ENCODE results near the gene NACC1.
A peak's percentile ranks its signal among the peaks of the same experiment; 100 is the strongest.

The NACC1 gene

GRCh38 chr19:13092606-13093235, 25.3 kb upstream of the NACC1 start:
- no peak overlapping the region for H3K4me3 ChIP-seq (ENCODE audit: low read depth, low read length)
- DNase-seq (ENCODE audit: low read depth) = no peak
- no peak for TF ChIP-seq CTCF (IDR thresholded peaks at IDR 0.05; ENCODE audit: insufficient read depth, low read depth, low read length, missing control alignments)

- peak; percentile 87 for DNase-seq (ENCODE audit: low read depth)
- peak; percentile 95 for TF ChIP-seq CTCF (IDR thresholded peaks at IDR 0.05; ENCODE audit: insufficient read depth, low read depth, low read length, missing control alignments)
- no peak overlapping the region for H3K4me3 ChIP-seq (ENCODE audit: low read depth, low read length)
Measured at GRCh38 chr19:13093407-13094105, 24.5 kb upstream of the NACC1 start.

GRCh38 chr19:13094106-13094504, 24.0 kb upstream of the NACC1 start:
- no peak for TF ChIP-seq CTCF (IDR thresholded peaks at IDR 0.05; ENCODE audit: insufficient read depth, low read depth, low read length, missing control alignments)
- no peak overlapping the region for H3K4me3 ChIP-seq (ENCODE audit: low read depth, low read length)
- DNase-seq (ENCODE audit: low read depth) = no peak

GRCh38 chr19:13094771-13095392, 23.2 kb upstream of the NACC1 start:
- no peak for DNase-seq (ENCODE audit: low read depth)
- no peak overlapping the region for H3K4me3 ChIP-seq (ENCODE audit: low read depth, low read length)
- TF ChIP-seq CTCF (IDR thresholded peaks at IDR 0.05; ENCODE audit: insufficient read depth, low read depth, low read length, missing control alignments) = no peak

GRCh38 chr19:13095393-13095784, 22.7 kb upstream of the NACC1 start:
- H3K4me3 ChIP-seq (ENCODE audit: low read depth, low read length) = no peak overlapping the region

More at GRCh38 chr19:13095393-13095784, 22.7 kb upstream of the NACC1 start:
- no peak for DNase-seq (ENCODE audit: low read depth)
- TF ChIP-seq CTCF (IDR thresholded peaks at IDR 0.05; ENCODE audit: insufficient read depth, low read depth, low read length, missing control alignments) = no peak
